ENCODE results near the gene KCNA4. TPM values are rescaled to one million over a fixed set of nuclear protein-coding genes. Genes with fewer than 3 reads are reported as not detected.
"Not testable (repeated sequence)": the region's sequence is repeated elsewhere in the genome, so short reads cannot be mapped to it uniquely, and the experiment has no call there.

KCNA4 gene
- total RNA-seq, 1 donor from 2014 or later: 2.1 TPM

DNA sequence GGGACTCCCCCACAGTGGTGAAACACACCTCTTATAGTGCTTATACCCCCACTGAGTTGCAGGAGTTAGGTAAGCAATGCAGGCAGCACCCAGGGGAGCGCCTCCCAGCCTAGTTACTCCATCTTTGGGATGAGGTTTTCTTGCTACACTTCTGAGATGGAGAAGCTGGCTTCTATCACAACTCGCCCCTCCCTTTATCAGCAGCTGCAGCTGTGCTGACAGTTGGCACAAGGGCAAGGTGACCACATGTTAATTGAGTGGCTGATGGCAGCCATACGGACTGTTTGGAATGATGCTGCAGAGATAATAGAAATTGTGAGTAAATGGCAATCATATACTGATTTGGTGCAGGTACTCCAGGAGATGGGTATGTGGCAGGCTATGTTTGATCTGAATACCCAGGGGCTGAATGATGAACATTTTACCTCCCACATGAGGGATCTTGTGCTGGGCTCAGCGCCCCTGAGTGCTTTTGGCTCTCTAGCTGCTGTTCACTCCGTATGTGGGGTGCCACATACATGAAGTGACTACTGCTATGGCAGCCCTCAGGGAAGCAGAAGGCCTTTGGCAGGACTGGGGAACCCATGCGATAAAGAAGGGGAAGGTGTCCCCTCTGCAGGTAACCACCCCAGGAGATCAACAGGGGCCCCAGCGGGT is 29.2 kb upstream of the KCNA4 start:
- TF ChIP-seq, protein P1, sequence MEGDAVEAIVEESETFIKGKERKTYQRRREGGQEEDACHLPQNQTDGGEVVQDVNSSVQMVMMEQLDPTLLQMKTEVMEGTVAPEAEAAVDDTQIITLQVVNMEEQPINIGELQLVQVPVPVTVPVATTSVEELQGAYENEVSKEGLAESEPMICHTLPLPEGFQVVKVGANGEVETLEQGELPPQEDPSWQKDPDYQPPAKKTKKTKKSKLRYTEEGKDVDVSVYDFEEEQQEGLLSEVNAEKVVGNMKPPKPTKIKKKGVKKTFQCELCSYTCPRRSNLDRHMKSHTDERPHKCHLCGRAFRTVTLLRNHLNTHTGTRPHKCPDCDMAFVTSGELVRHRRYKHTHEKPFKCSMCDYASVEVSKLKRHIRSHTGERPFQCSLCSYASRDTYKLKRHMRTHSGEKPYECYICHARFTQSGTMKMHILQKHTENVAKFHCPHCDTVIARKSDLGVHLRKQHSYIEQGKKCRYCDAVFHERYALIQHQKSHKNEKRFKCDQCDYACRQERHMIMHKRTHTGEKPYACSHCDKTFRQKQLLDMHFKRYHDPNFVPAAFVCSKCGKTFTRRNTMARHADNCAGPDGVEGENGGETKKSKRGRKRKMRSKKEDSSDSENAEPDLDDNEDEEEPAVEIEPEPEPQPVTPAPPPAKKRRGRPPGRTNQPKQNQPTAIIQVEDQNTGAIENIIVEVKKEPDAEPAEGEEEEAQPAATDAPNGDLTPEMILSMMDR (IDR thresholded peaks at IDR 0.05): no peak
- no peak overlapping the region for H3K27ac ChIP-seq
- no peak overlapping the region for H3K4me3 ChIP-seq
- no peaks in the 10 kb centered on the region for H3K9me3 ChIP-seq
- no peaks in the 10 kb centered on the region for H3K27me3 ChIP-seq
- no peaks in the 10 kb centered on the region for H3K36me3 ChIP-seq
- intact Hi-C loops (cut with DNase I): no loop called here
- no peak for DNase-seq
- H3K4me1 ChIP-seq: no peaks in the 10 kb centered on the region
- ATAC-seq: no peak

DNA sequence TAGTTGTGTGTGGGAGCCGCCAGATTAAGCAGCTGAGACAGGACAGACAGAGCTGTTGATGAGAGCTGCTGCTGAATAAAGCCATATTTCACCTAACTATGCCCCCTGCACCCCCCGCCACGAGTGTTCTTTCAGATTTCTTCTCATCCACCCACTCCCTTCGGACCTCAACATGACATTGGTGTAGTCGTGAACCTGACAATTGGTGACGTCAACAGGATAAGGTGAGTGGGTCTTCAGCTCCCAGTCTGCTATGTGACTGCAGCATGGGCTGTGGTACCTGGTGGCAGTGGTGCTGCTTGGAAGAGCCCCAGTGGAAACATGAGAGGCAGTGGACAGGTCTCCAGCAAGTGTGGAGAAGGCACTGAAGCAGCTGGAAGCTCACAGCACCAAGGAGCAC is 28.3 kb upstream of the KCNA4 start:
- intact Hi-C loops (cut with DNase I): no loop called here
- no peak overlapping the region for H3K27ac ChIP-seq
- DNase-seq: no peak
- no peaks in the 10 kb centered on the region for H3K9me3 ChIP-seq
- no peaks in the 10 kb centered on the region for H3K27me3 ChIP-seq
- ATAC-seq: no peak
- H3K36me3 ChIP-seq: no peaks in the 10 kb centered on the region
- H3K4me1 ChIP-seq: no peaks in the 10 kb centered on the region
- TF ChIP-seq, protein P1 (IDR thresholded peaks at IDR 0.05): no peak
- H3K4me3 ChIP-seq: no peak overlapping the region

DNA sequence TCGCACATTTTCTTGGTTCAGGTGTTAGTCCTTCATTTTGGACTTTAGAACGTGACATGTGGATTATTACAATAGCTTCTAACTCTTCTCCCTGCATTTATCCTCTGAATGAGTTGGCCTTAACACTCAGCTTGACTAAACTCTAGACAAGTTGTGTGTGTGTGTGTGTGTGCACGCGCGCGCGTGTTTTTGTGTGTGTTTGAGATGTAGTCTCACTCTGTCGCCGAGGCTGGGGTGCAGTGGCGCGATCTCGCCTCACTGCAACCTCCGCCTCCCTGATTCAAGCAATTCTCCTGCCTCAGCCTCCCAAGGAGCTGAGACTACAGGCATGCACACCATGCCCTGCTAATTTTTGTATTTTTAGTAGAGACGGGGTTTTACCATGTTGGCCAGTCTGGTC is 24.3 kb upstream of the KCNA4 start:
- TF ChIP-seq, protein P1 (IDR thresholded peaks at IDR 0.05): no peak
- peak; percentile 26 for DNase-seq

DNA sequence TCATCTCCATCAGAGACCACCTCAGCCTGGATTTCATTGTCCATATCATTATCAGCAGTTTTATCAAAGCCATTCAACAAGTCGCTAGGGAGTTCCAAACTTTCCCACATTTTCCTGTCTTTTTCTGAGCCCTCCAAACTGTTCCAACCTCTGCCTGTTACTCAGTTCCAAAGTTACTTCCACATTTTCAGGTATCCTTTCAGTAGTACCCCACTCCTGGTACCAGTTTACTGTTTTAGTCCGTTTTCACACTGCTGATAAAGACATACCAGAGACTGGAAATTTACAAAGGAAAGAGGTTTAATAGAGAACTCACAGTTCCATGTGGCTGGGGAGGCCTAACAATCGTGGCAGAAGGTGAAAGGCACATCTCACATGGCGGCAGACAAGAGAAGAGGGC is 17.9 kb upstream of the KCNA4 start:
- H3K27ac ChIP-seq, H3K9me3 ChIP-seq: not testable (repeated sequence)

More for the DNA sequence above, 24.3 kb upstream of the KCNA4 start:
- H3K4me1 ChIP-seq: no peaks in the 10 kb centered on the region
- no peak for ATAC-seq
- H3K27ac ChIP-seq: no peak overlapping the region
- intact Hi-C loops (cut with DNase I): no loop called here
- H3K9me3 ChIP-seq: no peaks in the 10 kb centered on the region
- no peaks in the 10 kb centered on the region for H3K36me3 ChIP-seq
- no peaks in the 10 kb centered on the region for H3K27me3 ChIP-seq
- no peak overlapping the region for H3K4me3 ChIP-seq

DNA sequence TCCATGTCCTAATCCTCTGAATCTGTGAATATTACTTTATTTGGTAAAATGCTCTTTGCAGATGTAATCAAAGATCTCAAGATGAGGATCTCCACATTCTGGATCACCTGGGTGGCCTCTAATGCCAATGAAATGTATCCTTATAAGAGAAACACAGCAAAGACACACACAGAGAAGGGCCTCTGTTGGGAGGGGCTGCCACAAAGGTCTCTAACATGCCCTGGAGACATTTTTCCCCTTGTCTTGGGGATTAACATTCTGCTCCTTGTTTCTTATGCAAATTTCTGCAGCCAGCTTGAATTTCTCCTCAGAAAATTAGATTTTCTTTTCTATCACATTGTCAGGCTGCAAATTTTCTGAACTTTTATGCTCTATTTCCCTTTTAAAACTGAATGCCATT is 17.3 kb upstream of the KCNA4 start:
- H3K27ac ChIP-seq; H3K4me1 ChIP-seq; DNase-seq; H3K4me3 ChIP-seq; intact Hi-C loops (cut with DNase I); ATAC-seq; H3K36me3 ChIP-seq; H3K9me3 ChIP-seq; H3K27me3 ChIP-seq: not testable (repeated sequence)

More for the DNA sequence above, 17.9 kb upstream of the KCNA4 start:
- intact Hi-C loops (cut with DNase I); H3K27me3 ChIP-seq; H3K4me1 ChIP-seq; DNase-seq; ATAC-seq; H3K4me3 ChIP-seq; H3K36me3 ChIP-seq: not testable (repeated sequence)

DNA sequence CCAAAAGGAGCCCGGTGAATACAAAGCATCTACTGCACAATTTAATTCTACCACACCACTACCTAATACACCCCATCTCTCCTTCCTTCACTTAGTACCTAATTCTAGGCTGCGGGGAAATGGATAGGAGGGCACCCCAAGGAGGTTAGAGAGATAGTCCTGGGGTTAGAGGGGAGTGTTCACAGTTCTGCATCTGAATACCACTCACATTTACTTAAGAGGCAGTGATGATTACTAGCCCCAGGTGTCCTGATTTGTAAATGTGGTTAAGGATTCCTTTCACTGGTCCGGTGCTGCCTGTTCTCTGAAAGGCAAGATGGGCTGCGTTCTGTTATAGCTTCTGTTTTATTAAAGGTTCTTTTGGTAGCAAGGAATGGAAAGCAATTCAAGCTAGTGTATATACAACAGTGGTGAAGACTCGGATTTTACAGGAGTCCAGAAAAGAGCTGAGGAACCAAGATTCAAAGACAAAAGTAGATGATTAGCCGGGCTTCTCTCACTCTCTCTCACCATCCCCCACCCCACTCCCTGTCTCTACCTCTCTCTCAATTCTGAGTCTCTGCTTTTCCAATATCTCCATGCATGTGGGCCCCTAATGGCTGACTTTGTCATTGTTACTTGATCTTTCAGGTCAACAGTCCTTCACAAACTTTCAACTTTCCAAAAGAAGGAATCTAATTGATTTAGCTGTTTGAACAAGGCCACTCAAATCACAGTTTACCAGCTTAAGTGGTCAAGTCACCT is 8.7 kb upstream of the KCNA4 start:
- intact Hi-C loops (cut with DNase I): no loop called here
- ATAC-seq: no peak

More for the DNA sequence above, 8.7 kb upstream of the KCNA4 start:
- H3K27ac ChIP-seq: no peak overlapping the region
- TF ChIP-seq, protein P1 (IDR thresholded peaks at IDR 0.05): no peak
- H3K4me3 ChIP-seq: no peak overlapping the region
- H3K9me3 ChIP-seq: no peaks in the 10 kb centered on the region
- H3K4me1 ChIP-seq: no peaks in the 10 kb centered on the region
- no peak for DNase-seq
- no peaks in the 10 kb centered on the region for H3K27me3 ChIP-seq
- H3K36me3 ChIP-seq: no peaks in the 10 kb centered on the region
